Keratinocyte (primary cell): ENCODE data around the gene CRB2.

ENCODE experiments used
- EZH2 ChIP-seq: IDR thresholded peaks from one replicate; pipeline ENCODE4 v1.6.1; 2012; ENCODE audit warnings: inconsistent platforms, mild to moderate bottlenecking, low read length, moderate library complexity
- TF ChIP-seq, protein P1 (sequence below), 3 experiments: IDR thresholded peaks in 1 of 3; conservative IDR thresholded peaks in 1 of 3; optimal IDR thresholded peaks in 1 of 3; 2 replicates in 2 of 3; 3 replicates in 1 of 3; pipeline versions ENCODE3 to v1.5.1; 2011; ENCODE audit warnings: low read length in 3 of 3, mild to moderate bottlenecking in 3 of 3, moderate library complexity in 2 of 3, control low read depth in 1 of 3, inconsistent platforms in 1 of 3; ENCODE audit not compliant: insufficient read depth in 2 of 3; ENCODE audit errors: extremely low read depth in 1 of 3

DNA sequence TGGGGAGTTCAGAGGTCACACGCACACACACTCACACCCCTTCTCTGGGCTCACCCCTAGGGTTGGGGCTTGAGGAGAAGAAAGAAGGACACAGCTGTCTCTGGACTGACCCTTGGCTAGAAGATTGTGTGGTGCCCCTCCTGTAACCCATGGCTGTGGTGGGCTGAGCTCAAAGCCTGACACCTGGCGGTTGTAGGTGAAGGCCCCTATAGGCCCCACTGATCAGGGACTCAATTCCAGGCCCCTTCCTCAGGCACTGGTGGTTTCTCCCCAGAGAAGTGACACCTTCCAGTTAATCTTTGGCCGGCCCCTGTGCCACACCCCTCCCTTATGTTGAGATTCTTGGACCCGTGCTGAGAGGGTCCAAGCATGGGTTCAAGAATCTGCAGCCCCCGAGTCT lies 35.2 kb upstream of the CRB2 start:
- TF ChIP-seq EZH2, result no peak
- TF ChIP-seq, protein P1, sequence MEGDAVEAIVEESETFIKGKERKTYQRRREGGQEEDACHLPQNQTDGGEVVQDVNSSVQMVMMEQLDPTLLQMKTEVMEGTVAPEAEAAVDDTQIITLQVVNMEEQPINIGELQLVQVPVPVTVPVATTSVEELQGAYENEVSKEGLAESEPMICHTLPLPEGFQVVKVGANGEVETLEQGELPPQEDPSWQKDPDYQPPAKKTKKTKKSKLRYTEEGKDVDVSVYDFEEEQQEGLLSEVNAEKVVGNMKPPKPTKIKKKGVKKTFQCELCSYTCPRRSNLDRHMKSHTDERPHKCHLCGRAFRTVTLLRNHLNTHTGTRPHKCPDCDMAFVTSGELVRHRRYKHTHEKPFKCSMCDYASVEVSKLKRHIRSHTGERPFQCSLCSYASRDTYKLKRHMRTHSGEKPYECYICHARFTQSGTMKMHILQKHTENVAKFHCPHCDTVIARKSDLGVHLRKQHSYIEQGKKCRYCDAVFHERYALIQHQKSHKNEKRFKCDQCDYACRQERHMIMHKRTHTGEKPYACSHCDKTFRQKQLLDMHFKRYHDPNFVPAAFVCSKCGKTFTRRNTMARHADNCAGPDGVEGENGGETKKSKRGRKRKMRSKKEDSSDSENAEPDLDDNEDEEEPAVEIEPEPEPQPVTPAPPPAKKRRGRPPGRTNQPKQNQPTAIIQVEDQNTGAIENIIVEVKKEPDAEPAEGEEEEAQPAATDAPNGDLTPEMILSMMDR (optimal IDR thresholded peaks at IDR 0.05 in 1 of 3, IDR thresholded peaks at IDR 0.05 in 1 of 3, conservative IDR thresholded peaks at IDR 0.05 in 1 of 3; ENCODE audit: extremely low read depth in 1 of 3, insufficient read depth in 2 of 3, low read length in 3 of 3), result no peak
